Stimulated activated naive CD8-positive, alpha-beta T cell treated with anti-CD3 and anti-CD28 coated beads, Interleukin-15, Interleukin-2, amounts not matched to agents 100 ng/mL and 50 ng/mL, for 24 hours (primary cell): ENCODE measurements around the gene HOXA10.

Experiments used
- H3K27ac Mint-ChIP-seq: one replicate; pipeline ENCODE4 v1.8.0; 2021; ENCODE audit warnings: mild to moderate bottlenecking, mixed read lengths
- H3K27me3 Mint-ChIP-seq: one replicate; pipeline ENCODE4 v1.8.0; 2021; ENCODE audit warnings: mixed read lengths
- H3K36me3 Mint-ChIP-seq: one replicate; pipeline ENCODE4 v1.8.0; 2021; ENCODE audit warnings: low read depth, mixed read lengths
- H3K4me1 Mint-ChIP-seq: one replicate; pipeline ENCODE4 v1.8.0; 2021; ENCODE audit warnings: low read depth, mixed read lengths
- H3K4me3 Mint-ChIP-seq: one replicate; pipeline ENCODE4 v1.8.0; 2021; ENCODE audit warnings: mild to moderate bottlenecking, mixed read lengths
- H3K9me3 Mint-ChIP-seq: one replicate; pipeline ENCODE4 v1.8.0; 2021; ENCODE audit warnings: mixed read lengths

HOXA10 gene

GRCh38 chr7:27124902-27125689 lies 49.0 kb downstream of the HOXA10 start:
- Mint-ChIP-seq H3K4me3 (no peak overlapping the region), H3K4me1 (no peaks in the 10 kb centered on the region), H3K27ac (no peak overlapping the region), H3K36me3 (no peaks in the 10 kb centered on the region), H3K27me3 (peaks cover 39% of the 10 kb centered on the region), H3K9me3 (no peaks in the 10 kb centered on the region)

DNA sequence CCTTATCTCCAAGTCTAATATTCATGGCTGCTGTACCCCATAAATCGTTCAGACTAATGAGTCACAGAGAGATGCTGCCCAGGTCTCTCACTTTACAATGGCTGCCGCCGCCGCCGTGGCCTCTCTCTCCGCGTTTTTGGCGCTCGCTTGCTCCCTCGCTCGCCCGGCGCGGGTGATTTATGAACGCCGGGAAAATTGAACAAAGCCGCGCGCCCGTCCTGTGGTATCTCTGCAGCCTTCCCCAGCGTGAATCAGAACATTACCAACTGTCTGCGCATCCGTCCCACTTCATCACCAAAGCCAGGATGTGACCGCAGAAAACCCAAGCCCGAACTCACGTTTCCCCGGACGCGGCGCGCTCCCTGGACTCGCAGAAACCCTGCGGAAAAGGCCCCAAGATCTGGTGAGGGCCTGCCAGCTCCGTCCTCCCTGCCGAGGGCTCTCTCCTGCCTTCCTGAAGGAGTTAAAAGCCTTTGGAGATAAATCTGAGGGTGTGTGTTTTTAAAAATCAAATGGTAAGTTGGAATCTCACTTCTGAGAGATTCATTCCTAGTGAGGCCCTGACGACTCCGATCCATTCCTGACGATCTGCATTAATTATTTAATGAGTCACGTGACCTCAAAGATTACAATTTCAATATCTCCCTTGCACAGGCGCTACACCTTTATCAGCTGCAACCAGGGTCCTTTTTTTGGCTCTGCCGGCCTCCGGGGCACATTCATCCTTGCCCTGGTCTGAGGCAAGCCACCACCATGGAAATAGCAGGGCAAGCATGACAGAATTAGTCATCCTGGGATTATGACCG lies 49.8 kb downstream of the HOXA10 start:
- Mint-ChIP-seq H3K9me3 (no peaks in the 10 kb centered on the region), H3K4me1 (no peaks in the 10 kb centered on the region), H3K27ac (no peak overlapping the region), H3K4me3 (no peak overlapping the region), H3K27me3 (peaks cover 36% of the 10 kb centered on the region), H3K36me3 (no peaks in the 10 kb centered on the region)

GRCh38 chr7:27123477-27124053 lies 50.6 kb downstream of the HOXA10 start:
- Mint-ChIP-seq H3K4me1 (no peaks in the 10 kb centered on the region), H3K27ac (no peak overlapping the region), H3K36me3 (no peaks in the 10 kb centered on the region), H3K9me3 (no peaks in the 10 kb centered on the region), H3K4me3 (no peak overlapping the region), H3K27me3 (peaks cover 30% of the 10 kb centered on the region)

DNA sequence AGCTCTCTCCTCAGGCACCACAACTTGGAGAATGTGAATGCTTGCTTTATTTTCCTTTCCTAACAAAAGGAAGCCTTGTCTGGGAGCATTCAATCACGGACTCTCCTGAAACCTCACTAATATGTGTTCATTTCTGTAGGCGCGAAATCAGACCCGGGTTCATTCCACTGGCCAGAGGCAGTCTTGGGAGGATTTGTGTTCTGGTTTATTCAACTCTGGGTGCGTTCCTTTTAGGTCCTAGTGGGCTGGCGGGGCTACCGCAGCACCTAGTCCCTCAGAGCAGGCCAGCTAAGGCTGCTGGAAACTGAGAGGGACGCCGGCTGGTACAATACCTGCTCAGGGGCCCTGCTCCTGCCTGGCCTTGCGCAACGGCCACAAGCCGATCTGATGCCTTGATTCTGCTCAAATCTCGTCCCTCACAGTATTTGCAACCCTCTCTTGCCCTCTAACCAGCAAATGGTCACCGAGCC lies 51.1 kb downstream of the HOXA10 start:
- Mint-ChIP-seq H3K36me3 (no peaks in the 10 kb centered on the region), H3K27me3 (peaks cover 31% of the 10 kb centered on the region), H3K9me3 (no peaks in the 10 kb centered on the region), H3K27ac (no peak overlapping the region), H3K4me1 (no peaks in the 10 kb centered on the region), H3K4me3 (no peak overlapping the region)

- Mint-ChIP-seq H3K9me3 (no peaks in the 10 kb centered on the region), H3K4me1 (no peaks in the 10 kb centered on the region), H3K4me3 (no peak overlapping the region), H3K27ac (no peak overlapping the region), H3K36me3 (no peaks in the 10 kb centered on the region), H3K27me3 (peaks cover 27% of the 10 kb centered on the region)
These were observed 51.8 kb downstream of the HOXA10 start for GRCh38 chr7:27122077-27122910.

DNA sequence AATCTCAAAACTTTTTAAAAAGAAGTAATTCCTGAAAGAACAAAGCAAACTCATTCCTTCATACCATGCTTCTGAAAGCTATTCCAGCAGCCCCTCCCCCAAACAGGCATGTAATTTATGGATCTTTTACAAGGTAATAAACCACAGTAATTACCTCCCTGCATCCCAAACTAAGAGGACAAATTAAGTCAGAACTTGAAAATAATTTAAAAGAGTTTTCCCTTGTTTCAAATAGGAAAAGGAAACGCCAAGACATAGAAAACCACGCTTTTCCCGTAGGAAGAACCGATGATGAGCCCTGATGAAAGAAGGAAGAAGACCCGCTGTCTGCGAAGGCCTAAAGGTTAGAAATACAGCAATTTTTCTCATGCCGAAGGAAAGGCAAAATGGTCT lies 52.4 kb downstream of the HOXA10 start:
- Mint-ChIP-seq H3K36me3 (no peaks in the 10 kb centered on the region), H3K9me3 (no peaks in the 10 kb centered on the region), H3K27ac (no peak overlapping the region), H3K27me3 (peaks cover 20% of the 10 kb centered on the region), H3K4me3 (no peak overlapping the region), H3K4me1 (no peaks in the 10 kb centered on the region)
